ENCODE data around the gene IREB2. TPM values are rescaled to one million over a fixed set of nuclear protein-coding genes. Genes with fewer than 3 reads are reported as not detected.

Gene IREB2
- total and polyA plus RNA-seq, 4 donors = 9.8 to 71.5 (median 38.4) TPM

- peak overlapping the region; percentile 67 for H3K4me3 ChIP-seq
- WGBS, 2 donors = 3% methylated on average over 17 of the region's 17 CpGs
- no peak for TF ChIP-seq CTCF (IDR thresholded peaks at IDR 0.05; ENCODE audit: control extremely low read depth, extremely low read depth)
- H3K27ac ChIP-seq (ENCODE audit: low read depth in 1 of 2, low read length in 1 of 2) = peak overlapping the region; percentile 89 to 99
- peaks cover 2 to 15% (median 6%) of the 10 kb centered on the region in 5 donors for H3K4me1 ChIP-seq (ENCODE audit: control insufficient read depth in 5 of 5, insufficient read depth in 5 of 5, low read length in 5 of 5)
- ATAC-seq (ENCODE audit: insufficient read depth, low FRiP score) = no peak
- no peaks in the 10 kb centered on the region for H3K9me3 ChIP-seq (ENCODE audit: control insufficient read depth in 4 of 4, insufficient read depth in 3 of 4, low read length in 3 of 4)
- peaks cover 8 to 26% (median 17%) of the 10 kb centered on the region in 4 donors for H3K36me3 ChIP-seq (ENCODE audit: control insufficient read depth in 4 of 4, insufficient read depth in 4 of 4, low read length in 4 of 4)
- H3K9ac ChIP-seq (ENCODE audit: insufficient read depth in 1 of 2, low read length in 2 of 2) = peak overlapping the region; percentile 59 to 73
- DNase-seq = no peak
- H3K27me3 ChIP-seq (ENCODE audit: control insufficient read depth in 3 of 3, insufficient read depth in 3 of 3, low read length in 2 of 3) = no peaks in the 10 kb centered on the region
Measured at GRCh38 chr15:78540871-78541743, 103.1 kb downstream of the IREB2 start.

- Histone ChIP-seq H3K4me1 (ENCODE audit: control insufficient read depth in 5 of 5, insufficient read depth in 5 of 5, low read length in 5 of 5) (peaks cover 2 to 15% (median 6%) of the 10 kb centered on the region in 5 donors), H3K9ac (ENCODE audit: insufficient read depth in 1 of 2, low read length in 2 of 2) (peak overlapping the region in 1 of 2 donors; percentile 73), H3K9me3 (ENCODE audit: control insufficient read depth in 4 of 4, insufficient read depth in 3 of 4, low read length in 3 of 4) (no peaks in the 10 kb centered on the region), H3K4me3 (no peak overlapping the region), H3K36me3 (ENCODE audit: control insufficient read depth in 4 of 4, insufficient read depth in 4 of 4, low read length in 4 of 4) (peaks cover 8 to 29% (median 19%) of the 10 kb centered on the region in 4 donors), H3K27me3 (ENCODE audit: control insufficient read depth in 3 of 3, insufficient read depth in 3 of 3, low read length in 2 of 3) (no peaks in the 10 kb centered on the region), H3K27ac (ENCODE audit: low read depth in 1 of 2, low read length in 1 of 2) (peak overlapping the region in 1 of 2 donors; percentile 89)
- WGBS, 2 donors = 32 to 52% methylated on average over 1 of the region's 1 CpG
- no peak for ATAC-seq (ENCODE audit: insufficient read depth, low FRiP score)
- TF ChIP-seq CTCF (IDR thresholded peaks at IDR 0.05; ENCODE audit: control extremely low read depth, extremely low read depth) = no peak
- no peak for DNase-seq
Measured at GRCh38 chr15:78541744-78542034, 103.7 kb downstream of the IREB2 start.

GRCh38 chr15:78542647-78543046, 104.6 kb downstream of the IREB2 start:
- no peak for TF ChIP-seq CTCF (IDR thresholded peaks at IDR 0.05; ENCODE audit: control extremely low read depth, extremely low read depth)
- ATAC-seq (ENCODE audit: insufficient read depth, low FRiP score) = no peak
- H3K4me1 ChIP-seq (ENCODE audit: control insufficient read depth in 5 of 5, insufficient read depth in 5 of 5, low read length in 5 of 5) = peaks cover 2 to 15% (median 6%) of the 10 kb centered on the region in 5 donors
- 71 to 89% methylated on average over 3 of the region's 3 CpGs for WGBS, 2 donors
- H3K9ac ChIP-seq (ENCODE audit: insufficient read depth in 1 of 2, low read length in 2 of 2) = no peak overlapping the region
- no peak overlapping the region for H3K27ac ChIP-seq (ENCODE audit: low read depth in 1 of 2, low read length in 1 of 2)
- H3K27me3 ChIP-seq (ENCODE audit: control insufficient read depth in 3 of 3, insufficient read depth in 3 of 3, low read length in 2 of 3) = no peaks in the 10 kb centered on the region
- peaks cover 15 to 37% (median 24%) of the 10 kb centered on the region in 4 donors for H3K36me3 ChIP-seq (ENCODE audit: control insufficient read depth in 4 of 4, insufficient read depth in 4 of 4, low read length in 4 of 4)
- no peaks in the 10 kb centered on the region for H3K9me3 ChIP-seq (ENCODE audit: control insufficient read depth in 4 of 4, insufficient read depth in 3 of 4, low read length in 3 of 4)
- no peak for DNase-seq
- no peak overlapping the region for H3K4me3 ChIP-seq
